Measurements from ENCODE around the gene NR2E1. TPM values are rescaled to one million over a fixed set of nuclear protein-coding genes. Genes with fewer than 3 reads are reported as not detected.
A peak's percentile ranks its signal among the peaks of the same experiment; 100 is the strongest.

NR2E1 gene
- total RNA-seq, 3 donors from 2014 or later: not detected

DNA sequence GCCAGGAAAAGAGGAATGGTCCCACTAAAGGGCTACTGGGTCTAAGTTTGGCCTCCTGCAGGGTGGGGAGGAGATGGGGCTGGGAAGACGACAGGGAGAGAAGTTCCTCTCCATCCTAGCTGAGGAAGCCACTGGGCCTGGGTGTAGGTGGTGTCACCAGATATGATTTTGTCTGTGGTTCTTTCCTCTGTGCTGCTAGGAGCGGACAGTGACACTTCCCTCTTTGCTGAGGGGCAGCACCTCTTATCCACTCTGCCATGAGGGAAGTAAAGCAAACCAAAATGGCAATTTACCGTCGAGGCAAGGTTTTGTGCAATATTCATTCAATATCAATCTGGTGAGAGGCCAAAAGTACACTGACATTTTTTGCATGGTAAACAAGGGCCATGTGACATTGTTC, 33.0 kb upstream of the NR2E1 start:
- Mint-ChIP-seq H3K4me1 (ENCODE audit: low read depth) (peaks cover 13% of the 10 kb centered on the region), H3K9me3 (no peaks in the 10 kb centered on the region)

DNA sequence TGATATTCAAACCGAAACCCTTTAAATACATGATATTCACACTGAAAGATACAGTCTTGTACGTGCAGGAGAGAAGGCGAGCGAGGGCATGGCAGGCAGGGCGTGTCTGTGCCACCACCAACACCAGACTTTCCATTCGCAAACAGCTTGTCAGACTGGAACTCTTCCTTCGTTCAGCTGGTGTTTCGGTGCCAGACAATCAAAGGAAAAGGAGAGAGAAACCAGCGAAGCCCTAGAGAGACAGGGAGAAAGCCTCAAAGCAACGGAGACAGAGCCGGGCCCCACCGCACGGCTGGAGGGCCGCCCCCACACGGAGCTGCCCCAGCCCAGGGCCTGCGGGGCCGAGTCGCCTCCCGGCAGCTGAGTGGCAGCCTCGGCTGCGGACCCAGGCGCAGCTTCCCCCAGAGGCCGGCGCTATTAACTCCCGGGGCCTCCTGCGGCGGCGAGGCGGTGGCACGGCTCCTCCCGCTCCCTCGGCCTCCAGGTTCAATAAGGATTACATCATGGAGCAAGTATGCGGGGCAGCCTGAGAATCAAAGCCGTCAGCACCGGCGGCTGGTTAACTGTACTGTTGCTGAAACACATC, 32.1 kb upstream of the NR2E1 start:
- Mint-ChIP-seq H3K4me1 (ENCODE audit: low read depth) (peaks cover 13% of the 10 kb centered on the region), H3K4me3 (peak overlapping the region; percentile 80), H3K36me3 (ENCODE audit: insufficient read depth) (no peaks in the 10 kb centered on the region), H3K9me3 (no peaks in the 10 kb centered on the region), H3K27me3 (ENCODE audit: low read depth) (peaks cover 67% of the 10 kb centered on the region)
- ATAC-seq: peak; percentile 75 to 85
- no peak for DNase-seq

More for the DNA sequence above, 33.0 kb upstream of the NR2E1 start:
- H3K36me3 Mint-ChIP-seq (ENCODE audit: insufficient read depth): no peaks in the 10 kb centered on the region
- H3K4me3 Mint-ChIP-seq: no peak overlapping the region
- ATAC-seq: no peak
- peaks cover 65% of the 10 kb centered on the region for H3K27me3 Mint-ChIP-seq (ENCODE audit: low read depth)
- no peak for DNase-seq

DNA sequence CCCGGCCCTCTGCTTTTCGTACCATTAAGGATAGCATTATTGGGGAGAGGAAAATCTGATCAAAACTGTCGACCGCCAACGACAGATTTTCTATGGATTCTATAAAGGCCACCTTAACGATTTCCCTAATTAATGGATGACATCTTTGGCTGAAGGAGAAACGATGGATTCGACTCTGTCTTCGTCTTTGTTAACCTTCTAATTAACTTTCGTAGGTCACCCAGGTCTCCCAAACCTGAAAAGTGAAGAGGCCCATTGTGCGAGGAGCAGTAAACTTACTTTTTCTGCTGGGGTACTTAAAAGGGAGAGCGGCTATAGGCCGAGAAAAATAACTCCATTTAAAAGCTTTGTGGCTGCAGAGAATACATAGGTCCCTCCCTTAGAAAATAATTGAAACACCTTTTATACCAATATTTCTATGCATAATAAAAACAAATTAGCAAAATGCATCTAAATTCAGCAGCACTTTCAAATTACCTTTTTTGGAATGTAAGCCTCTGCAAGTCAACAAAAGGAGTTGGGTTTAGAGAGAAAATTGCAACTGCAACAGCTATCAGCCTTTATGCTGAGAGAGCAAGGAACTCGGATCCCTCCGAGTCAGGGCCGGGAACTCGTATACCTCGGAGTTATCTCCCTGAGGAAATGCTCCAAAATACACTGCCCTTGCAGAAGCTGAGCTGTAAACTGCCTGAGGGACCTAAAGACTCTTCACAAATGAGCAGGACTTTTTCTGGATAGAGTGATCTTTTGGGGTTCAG, 31.4 kb upstream of the NR2E1 start:
- H3K27me3 Mint-ChIP-seq (ENCODE audit: low read depth): peaks cover 65% of the 10 kb centered on the region
- H3K36me3 Mint-ChIP-seq (ENCODE audit: insufficient read depth): no peaks in the 10 kb centered on the region
- H3K4me1 Mint-ChIP-seq (ENCODE audit: low read depth): peaks cover 13% of the 10 kb centered on the region
- no peaks in the 10 kb centered on the region for H3K9me3 Mint-ChIP-seq
- no peak for DNase-seq
- H3K4me3 Mint-ChIP-seq: no peak overlapping the region
- no peak for ATAC-seq

DNA sequence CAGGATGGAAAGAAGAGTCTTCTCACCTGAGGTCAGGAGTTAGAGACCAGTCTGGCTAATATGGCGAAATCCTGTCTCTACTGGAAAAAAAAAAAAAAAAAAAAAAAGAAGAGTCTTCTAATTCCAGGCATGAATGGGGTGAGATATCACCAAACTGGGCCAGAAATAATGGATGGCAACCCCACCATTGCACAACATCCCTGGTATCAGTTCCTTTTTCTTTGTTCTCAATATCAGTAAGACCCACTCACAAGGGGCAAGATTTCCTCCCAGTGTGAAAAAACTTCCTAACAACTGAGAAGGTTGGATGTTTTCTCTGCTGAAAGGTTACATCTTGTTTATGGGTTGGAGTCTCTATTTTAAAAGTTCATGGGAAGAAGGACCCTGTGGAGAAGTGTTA, 23.6 kb upstream of the NR2E1 start:
- DNase-seq: no peak
- no peak overlapping the region for H3K4me3 Mint-ChIP-seq
- H3K9me3 Mint-ChIP-seq: no peaks in the 10 kb centered on the region
- ATAC-seq: no peak
- no peaks in the 10 kb centered on the region for H3K4me1 Mint-ChIP-seq (ENCODE audit: low read depth)
- H3K36me3 Mint-ChIP-seq (ENCODE audit: insufficient read depth): no peaks in the 10 kb centered on the region
- peaks cover 31% of the 10 kb centered on the region for H3K27me3 Mint-ChIP-seq (ENCODE audit: low read depth)

DNA sequence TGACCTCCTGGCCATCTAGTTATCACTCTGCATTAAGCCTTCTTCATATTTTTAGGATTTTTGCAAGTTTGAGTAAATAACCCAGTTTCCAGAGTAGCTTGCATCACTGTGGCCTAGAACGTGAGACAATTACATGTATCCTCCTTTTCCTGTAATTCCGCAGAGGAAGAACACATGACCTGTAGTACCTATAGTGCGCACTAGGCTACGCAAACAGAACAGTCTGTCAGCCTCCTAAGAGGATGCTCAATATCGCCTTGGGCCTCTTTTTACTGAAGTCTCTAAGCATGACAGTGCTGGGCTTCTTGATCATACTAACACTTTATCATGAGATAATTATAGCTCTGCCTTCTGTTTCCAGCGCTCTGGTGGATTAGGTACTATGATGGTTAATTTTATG, 20.2 kb upstream of the NR2E1 start:
- no peak overlapping the region for H3K4me3 Mint-ChIP-seq
- no peak for DNase-seq
- H3K27me3 Mint-ChIP-seq (ENCODE audit: low read depth): peaks cover 34% of the 10 kb centered on the region
- ATAC-seq: no peak
- H3K4me1 Mint-ChIP-seq (ENCODE audit: low read depth): no peaks in the 10 kb centered on the region
- no peaks in the 10 kb centered on the region for H3K36me3 Mint-ChIP-seq (ENCODE audit: insufficient read depth)
- no peaks in the 10 kb centered on the region for H3K9me3 Mint-ChIP-seq

DNA sequence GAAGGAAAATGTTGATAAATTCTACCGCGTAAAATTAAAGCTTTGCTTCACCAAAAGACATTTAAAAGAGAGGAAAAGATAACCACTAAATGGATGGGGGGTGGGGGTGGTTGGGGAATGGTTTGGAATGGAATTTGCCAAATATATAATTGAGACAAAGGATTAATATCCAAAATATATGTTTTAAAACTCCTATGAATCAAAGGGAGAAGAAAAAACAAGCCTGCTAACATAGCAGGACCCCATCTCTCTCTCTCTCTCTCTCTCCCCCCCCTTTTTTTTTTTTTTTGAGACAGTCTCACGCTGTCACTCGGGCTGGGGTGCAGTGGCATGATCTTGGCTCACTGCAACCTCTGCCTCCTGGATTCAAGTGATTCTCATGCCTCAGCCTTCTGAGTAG, 13.4 kb upstream of the NR2E1 start:
- ATAC-seq: no peak
- H3K9me3 Mint-ChIP-seq: no peaks in the 10 kb centered on the region
- H3K4me3 Mint-ChIP-seq: no peak overlapping the region
- peaks cover 8% of the 10 kb centered on the region for H3K4me1 Mint-ChIP-seq (ENCODE audit: low read depth)
- H3K36me3 Mint-ChIP-seq (ENCODE audit: insufficient read depth): no peaks in the 10 kb centered on the region
- H3K27me3 Mint-ChIP-seq (ENCODE audit: low read depth): peaks cover 80% of the 10 kb centered on the region
- no peak for DNase-seq

DNA sequence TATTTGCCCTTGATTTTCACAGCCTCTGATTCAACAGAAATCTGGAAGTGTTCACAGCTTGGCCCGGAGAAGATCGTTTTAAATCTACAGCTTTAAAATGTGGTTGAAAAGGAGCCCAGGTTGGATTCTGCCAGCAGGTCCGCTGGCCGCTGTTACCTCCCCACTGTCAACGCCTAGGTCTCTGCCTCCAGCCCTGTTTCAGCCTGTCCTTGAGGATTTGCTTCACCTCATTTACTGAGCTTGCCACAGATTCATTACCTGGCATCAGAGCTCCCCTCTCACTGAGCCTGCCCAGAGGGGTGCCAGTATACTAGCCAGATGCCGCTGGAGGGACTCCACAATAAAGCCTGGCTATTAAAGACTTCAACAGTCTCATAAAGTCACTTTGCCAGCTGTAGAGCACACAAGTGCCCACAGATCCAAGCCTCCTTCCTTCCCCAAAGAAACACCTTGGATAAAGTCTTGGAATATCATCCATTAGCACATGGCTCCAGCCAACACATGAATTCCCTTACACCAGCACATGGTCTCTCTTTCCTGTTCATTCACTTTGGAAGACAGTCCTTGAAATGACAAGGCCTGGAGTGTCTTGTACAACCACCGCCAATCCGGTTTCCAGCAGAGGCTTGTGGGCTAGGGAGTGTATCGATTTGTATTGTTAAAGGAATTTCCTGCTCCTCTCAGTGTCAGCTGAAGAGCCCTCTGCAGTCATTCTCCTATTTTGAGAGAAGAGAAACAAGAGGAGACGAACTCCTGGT, 9.5 kb upstream of the NR2E1 start:
- H3K9me3 Mint-ChIP-seq: no peaks in the 10 kb centered on the region
- peak overlapping the region; percentile 26 for H3K4me3 Mint-ChIP-seq
- peaks cover 83% of the 10 kb centered on the region for H3K27me3 Mint-ChIP-seq (ENCODE audit: low read depth)
- DNase-seq (no peak), ATAC-seq (no peak)
- peaks cover 2% of the 10 kb centered on the region for H3K36me3 Mint-ChIP-seq (ENCODE audit: insufficient read depth)
- peaks cover 15% of the 10 kb centered on the region for H3K4me1 Mint-ChIP-seq (ENCODE audit: low read depth)

DNA sequence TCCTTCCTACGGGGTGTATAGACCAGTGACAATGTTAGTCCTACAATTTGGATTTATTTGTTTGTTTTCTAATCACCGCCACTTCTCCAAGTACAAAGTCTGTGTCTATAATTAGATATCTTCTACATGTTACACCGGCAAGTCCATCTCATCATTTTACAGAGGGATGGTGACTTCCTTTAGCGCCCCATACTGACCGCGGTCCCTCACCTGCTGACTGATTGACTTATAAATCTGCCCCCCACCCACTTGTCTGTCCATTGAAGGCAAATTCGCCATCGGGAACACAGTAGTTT, 8.9 kb upstream of the NR2E1 start:
- ATAC-seq (no peak), DNase-seq (no peak)
- H3K4me1 Mint-ChIP-seq (ENCODE audit: low read depth): peaks cover 15% of the 10 kb centered on the region
- H3K27me3 Mint-ChIP-seq (ENCODE audit: low read depth): peaks cover 85% of the 10 kb centered on the region
- peaks cover 2% of the 10 kb centered on the region for H3K36me3 Mint-ChIP-seq (ENCODE audit: insufficient read depth)
- H3K9me3 Mint-ChIP-seq: no peaks in the 10 kb centered on the region
- H3K4me3 Mint-ChIP-seq: peak overlapping the region; percentile 26

DNA sequence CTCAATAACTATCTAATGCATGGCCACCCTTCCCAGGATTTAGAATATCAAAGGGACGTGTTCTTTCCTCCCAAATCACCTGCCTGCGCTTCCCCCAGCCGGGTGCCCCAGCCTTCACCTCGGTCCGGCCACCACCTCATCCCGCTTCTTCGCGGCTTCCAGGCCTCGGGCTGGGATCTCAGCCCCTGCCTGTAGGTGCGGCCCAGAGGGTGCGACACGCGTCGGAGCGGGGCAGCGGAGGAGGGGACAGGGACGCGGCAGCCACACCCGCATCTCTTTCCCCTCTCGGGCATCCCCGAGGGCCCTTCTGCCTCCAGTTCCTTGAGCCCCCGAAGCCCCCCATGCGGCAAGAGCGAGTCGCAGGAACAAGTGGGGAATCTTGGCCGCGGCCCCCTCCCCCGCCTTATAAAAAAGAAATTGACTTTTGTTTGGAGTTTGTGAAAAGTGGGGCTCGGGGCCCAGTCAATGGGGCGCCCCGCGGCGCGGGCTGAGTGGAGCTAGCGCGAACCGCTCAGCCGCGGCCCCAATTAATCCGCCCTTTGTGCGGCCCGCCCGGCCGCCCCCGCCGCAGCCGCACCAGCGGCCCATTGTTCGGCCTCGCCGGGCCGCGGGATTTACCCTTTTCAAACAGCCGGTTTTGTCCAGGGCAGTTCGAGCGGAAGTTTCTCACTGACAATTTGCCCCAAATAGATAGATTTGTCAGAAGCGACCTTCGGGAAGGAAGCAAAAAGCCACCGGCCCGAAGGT, 8.4 kb upstream of the NR2E1 start:
- Mint-ChIP-seq H3K9me3 (no peaks in the 10 kb centered on the region), H3K36me3 (ENCODE audit: insufficient read depth) (peaks cover 2% of the 10 kb centered on the region), H3K4me1 (ENCODE audit: low read depth) (peaks cover 15% of the 10 kb centered on the region), H3K4me3 (peak overlapping the region; percentile 26), H3K27me3 (ENCODE audit: low read depth) (peaks cover 85% of the 10 kb centered on the region)
- no peak for DNase-seq
- no peak for ATAC-seq

DNA sequence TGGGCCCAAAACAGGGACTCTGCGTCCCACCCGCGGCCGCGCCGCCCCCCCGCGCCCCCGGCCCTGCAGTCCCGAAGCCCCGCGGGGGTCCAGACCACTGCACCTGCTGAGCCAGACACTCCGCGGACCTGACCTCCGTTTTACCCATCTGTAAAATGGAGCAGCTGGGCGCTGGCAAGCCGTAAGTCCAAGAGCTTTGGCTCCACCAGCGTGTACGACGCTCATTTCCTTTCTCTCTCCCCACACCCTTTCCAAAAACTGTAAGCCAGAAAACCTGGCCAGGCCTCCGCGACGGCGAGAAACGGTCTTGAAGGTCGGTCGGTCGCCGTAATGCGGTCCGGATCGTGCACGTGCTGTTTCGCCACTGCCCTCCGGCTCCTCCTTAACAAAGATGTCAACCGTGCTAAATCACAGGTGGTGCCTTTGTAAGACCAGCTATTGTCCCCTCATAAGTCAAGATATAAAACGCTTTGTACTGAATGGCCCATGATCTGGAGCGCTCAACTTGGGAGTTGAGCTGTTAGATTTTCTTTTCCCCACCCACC, 7.8 kb upstream of the NR2E1 start:
- DNase-seq: no peak
- H3K4me3 Mint-ChIP-seq: peak overlapping the region; percentile 74
- peaks cover 85% of the 10 kb centered on the region for H3K27me3 Mint-ChIP-seq (ENCODE audit: low read depth)
- ATAC-seq: no peak
- peaks cover 15% of the 10 kb centered on the region for H3K4me1 Mint-ChIP-seq (ENCODE audit: low read depth)
- peaks cover 2% of the 10 kb centered on the region for H3K36me3 Mint-ChIP-seq (ENCODE audit: insufficient read depth)
- H3K9me3 Mint-ChIP-seq: no peaks in the 10 kb centered on the region

DNA sequence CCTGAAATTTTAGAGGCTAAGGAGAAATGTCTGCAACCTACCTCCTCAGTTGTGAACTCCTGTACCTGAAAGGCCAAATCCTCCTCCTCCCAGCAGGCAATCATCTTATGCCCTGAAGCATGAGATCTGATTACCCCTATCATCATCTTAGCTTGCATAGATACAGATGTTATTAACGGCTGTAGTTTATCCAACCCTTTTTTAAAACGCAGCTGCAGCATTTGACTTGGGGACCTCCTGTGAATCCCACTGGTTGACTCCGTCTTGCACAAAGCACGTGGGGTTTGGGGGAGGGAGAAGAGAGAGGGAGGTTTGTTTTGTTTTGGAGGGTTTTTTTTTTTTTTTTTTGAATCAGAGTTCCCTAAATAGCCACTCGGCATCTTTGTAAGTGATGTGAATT, 5.8 kb upstream of the NR2E1 start:
- H3K27me3 Mint-ChIP-seq (ENCODE audit: low read depth): peaks cover 86% of the 10 kb centered on the region
- H3K4me1 Mint-ChIP-seq (ENCODE audit: low read depth): peaks cover 18% of the 10 kb centered on the region
- ATAC-seq: no peak
- H3K4me3 Mint-ChIP-seq: no peak overlapping the region
- no peaks in the 10 kb centered on the region for H3K9me3 Mint-ChIP-seq
- DNase-seq: no peak
- H3K36me3 Mint-ChIP-seq (ENCODE audit: insufficient read depth): peaks cover 2% of the 10 kb centered on the region

DNA sequence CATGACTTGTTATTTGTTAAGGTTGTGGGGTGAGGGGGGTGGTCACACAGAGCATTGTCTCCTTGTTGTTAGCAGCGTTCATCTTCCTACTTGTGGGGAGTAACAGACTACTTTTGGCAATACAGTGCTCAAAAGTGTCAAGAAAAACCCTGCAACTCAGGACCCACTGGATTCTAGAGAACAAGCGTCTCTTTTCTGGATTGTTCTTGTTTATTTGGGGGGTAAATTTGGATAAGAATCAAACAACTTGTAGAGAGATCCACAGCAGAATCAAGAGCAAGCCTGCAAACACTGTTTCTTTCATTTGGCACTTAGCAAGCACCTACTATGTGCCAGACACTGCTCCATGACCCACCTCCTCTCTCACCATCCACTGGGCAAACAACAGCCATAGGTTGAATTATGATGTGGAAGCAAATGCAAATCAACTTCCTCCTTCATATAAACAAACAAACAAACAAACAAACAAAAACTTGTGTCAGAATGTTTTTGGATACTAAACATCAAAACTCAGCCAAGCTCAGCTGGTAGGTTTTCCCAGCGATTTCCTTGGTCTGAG, 4.0 kb upstream of the NR2E1 start:
- no peak for ATAC-seq
- H3K36me3 Mint-ChIP-seq (ENCODE audit: insufficient read depth): peaks cover 2% of the 10 kb centered on the region

DNA sequence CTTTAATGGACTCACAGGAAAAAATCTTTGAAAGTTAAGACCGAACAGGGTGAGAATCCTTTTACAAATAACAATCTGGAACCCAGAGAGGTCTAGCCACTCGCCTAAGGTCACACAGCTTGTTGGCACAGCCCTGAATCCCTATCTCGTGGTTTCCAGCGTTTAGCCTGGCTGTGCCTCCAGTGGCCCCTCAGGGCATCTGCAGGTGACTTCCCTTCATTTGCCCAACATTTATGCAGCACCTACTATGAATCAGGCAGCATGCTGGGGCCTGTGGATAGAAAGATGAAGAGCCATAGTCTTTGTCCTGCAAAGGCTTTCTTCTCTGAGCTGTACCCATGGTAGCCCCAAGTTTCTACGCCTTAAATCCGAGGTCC, 2.6 kb upstream of the NR2E1 start:
- DNase-seq (no peak), ATAC-seq (peak; percentile 39 to 46)
- H3K9me3 Mint-ChIP-seq: no peaks in the 10 kb centered on the region
- H3K27me3 Mint-ChIP-seq (ENCODE audit: low read depth): peaks cover 90% of the 10 kb centered on the region
- no peak overlapping the region for H3K4me3 Mint-ChIP-seq
- peaks cover 29% of the 10 kb centered on the region for H3K4me1 Mint-ChIP-seq (ENCODE audit: low read depth)
- H3K36me3 Mint-ChIP-seq (ENCODE audit: insufficient read depth): peaks cover under 1% of the 10 kb centered on the region

More for the DNA sequence above, 4.0 kb upstream of the NR2E1 start:
- DNase-seq: no peak
- Mint-ChIP-seq H3K4me3 (no peak overlapping the region), H3K4me1 (ENCODE audit: low read depth) (peaks cover 24% of the 10 kb centered on the region), H3K9me3 (no peaks in the 10 kb centered on the region), H3K27me3 (ENCODE audit: low read depth) (peaks cover 86% of the 10 kb centered on the region)

Data from activated T-cell treated with anti-CD3 and anti-CD28 coated beads, Interleukin-2, amount 50 U/mL, for 4 hours (primary cell).